ENCODE measurements around the gene MARCHF6.
"Not testable (repeated sequence)": the region's sequence is repeated elsewhere in the genome, so short reads cannot be mapped to it uniquely, and the experiment has no call there.

MARCHF6 gene

GRCh38 chr5:10377081-10377480, 23.6 kb downstream of the MARCHF6 start:
- DNase-seq: peak in 1 of 2 donors; percentile 21

GRCh38 chr5:10381803-10382202, 28.3 kb downstream of the MARCHF6 start:
- DNase-seq: no peak

GRCh38 chr5:10384483-10384882, 31.0 kb downstream of the MARCHF6 start:
- no peak for DNase-seq

GRCh38 chr5:10387690-10388089, 34.2 kb downstream of the MARCHF6 start:
- DNase-seq: no peak

GRCh38 chr5:10391130-10391529, 37.6 kb downstream of the MARCHF6 start:
- DNase-seq: no peak

- DNase-seq: not testable (repeated sequence)
Observed at GRCh38 chr5:10392567-10393328, 39.3 kb downstream of the MARCHF6 start.

GRCh38 chr5:10393491-10393890, 40.0 kb downstream of the MARCHF6 start:
- no peak for DNase-seq

- DNase-seq: no peak
Observed at GRCh38 chr5:10396552-10396951, 43.1 kb downstream of the MARCHF6 start.

GRCh38 chr5:10399839-10400238, 46.3 kb downstream of the MARCHF6 start:
- no peak for DNase-seq

- DNase-seq: no peak
Observed at GRCh38 chr5:10400411-10400810, 46.9 kb downstream of the MARCHF6 start.

- no peak for DNase-seq
Observed at GRCh38 chr5:10400831-10401230, 47.3 kb downstream of the MARCHF6 start.

- DNase-seq: no peak
Observed at GRCh38 chr5:10401498-10401897, 48.0 kb downstream of the MARCHF6 start.
